HL-60 (cell line): Measurements from ENCODE around the gene BTBD10.

Experiments
- DNase-seq, 2 experiments: peaks; one replicate each; pipeline ENCODE4 v3.0.0-alpha.2; 2010 to 2020; ENCODE audit warnings: low read depth in 1 of 2, low spot score in 1 of 2
- H3K27ac ChIP-seq: fragments of 250-450 bp; sonication (Bioruptor Pico); replicated peaks from 2 replicates; pipeline ENCODE4 v1.5.1; 2020; ENCODE audit warnings: mild to moderate bottlenecking, moderate library complexity
- H3K27me3 ChIP-seq: fragments of 250-450 bp; sonication (Bioruptor Pico); 2 replicates; pipeline ENCODE4 v1.5.1; 2021; ENCODE audit warnings: mild to moderate bottlenecking, moderate library complexity; ENCODE audit not compliant: insufficient read depth, poor library complexity, severe bottlenecking
- H3K4me3 ChIP-seq: replicated peaks from 2 replicates; pipeline ENCODE4 v1.5.1; 2011; ENCODE audit warnings: mild to moderate bottlenecking, control low read depth, low read length; ENCODE audit not compliant: insufficient read depth
- CTCF ChIP-seq: IDR thresholded peaks from one replicate; pipeline ENCODE4 v1.5.1; 2011; ENCODE audit warnings: low read length, control low read depth, inconsistent platforms; ENCODE audit not compliant: insufficient read depth
- GABPA ChIP-seq: IDR thresholded peaks from 2 replicates; pipeline ENCODE4 v1.6.1; 2012; ENCODE audit warnings: low read depth
- POLR2AphosphoS5 ChIP-seq: IDR thresholded peaks from 2 replicates; pipeline ENCODE4 v1.6.1; 2012; ENCODE audit warnings: low read depth
- REST ChIP-seq: IDR thresholded peaks from 2 replicates; pipeline ENCODE4 v1.6.1; 2012; ENCODE audit warnings: low read depth; ENCODE audit not compliant: insufficient replicate concordance
- SPI1 ChIP-seq: IDR thresholded peaks from 2 replicates; pipeline ENCODE4 v1.6.1; 2012; ENCODE audit warnings: low read depth, mild to moderate bottlenecking, borderline replicate concordance

The BTBD10 gene

GRCh38 chr11:13349046-13349445 lies 114.0 kb downstream of the BTBD10 start:
- no peaks in the 10 kb centered on the region for H3K27me3 ChIP-seq
- DNase-seq: no peak
- H3K27ac ChIP-seq: no peak overlapping the region
- no peak overlapping the region for H3K4me3 ChIP-seq
- no peak for TF ChIP-seq GABPA
- no peak for TF ChIP-seq POLR2AphosphoS5
- TF ChIP-seq SPI1: no peak
- no peak for TF ChIP-seq CTCF
- no peak for TF ChIP-seq REST

GRCh38 chr11:13348305-13348704 lies 114.7 kb downstream of the BTBD10 start:
- TF ChIP-seq SPI1 (peak; percentile 32; the same call in 1 of the 2 replicates), GABPA (no peak)
- H3K27ac ChIP-seq: no peak overlapping the region
- no peaks in the 10 kb centered on the region for H3K27me3 ChIP-seq
- no peak overlapping the region for H3K4me3 ChIP-seq
- peak in 1 of 2 experiments; percentile 10 for DNase-seq

- TF ChIP-seq CTCF (no peak), GABPA (no peak), POLR2AphosphoS5 (no peak)
- Histone ChIP-seq H3K4me3 (no peak overlapping the region), H3K27me3 (no peaks in the 10 kb centered on the region), H3K27ac (no peak overlapping the region)
- no peak for DNase-seq
Observed at GRCh38 chr11:13347901-13348300, 115.1 kb downstream of the BTBD10 start.

GRCh38 chr11:13346470-13346869 lies 116.6 kb downstream of the BTBD10 start:
- H3K27me3 ChIP-seq: no peaks in the 10 kb centered on the region
- no peak for TF ChIP-seq POLR2AphosphoS5
- TF ChIP-seq GABPA: no peak
- no peak for TF ChIP-seq REST
- TF ChIP-seq CTCF: no peak
- TF ChIP-seq SPI1: no peak
- DNase-seq: no peak
- H3K4me3 ChIP-seq: no peak overlapping the region
- no peak overlapping the region for H3K27ac ChIP-seq
